GM12878 (cell line): ENCODE results near the gene NRP1. TPM values are rescaled to one million over a fixed set of nuclear protein-coding genes. Genes with fewer than 3 reads are reported as not detected.

Source experiments
- ATAC-seq: fragments of 200-7000 bp; cut with Tn5 transposase; 3 replicates; pipeline ENCODE4 v1.9.1; 2020; ENCODE audit warnings: mild to moderate bottlenecking, moderate library complexity
- BruUV-seq: library from RNA; stranded (reverse); fragments of 400-500 nt; replicated peaks from 2 replicates; lab custom pipeline; 2021; lab: Mats Ljungman, UMichigan
- CTCF ChIA-PET: fragments of 300-600 bp; sonication (Branson Sonifier 250); formaldehyde crosslinking; extraction: SDS; loops from one replicate; lab custom pipeline; 2021; ENCODE audit warnings: inconsistent platforms; lab: Yijun Ruan, JAX
- POLR2A ChIA-PET: fragments of 350-600 bp; formaldehyde crosslinking; extraction: SDS; loops from one replicate; lab custom pipeline; 2021; ENCODE audit warnings: inconsistent platforms; lab: Charles Lee
- RAD21 ChIA-PET: fragments of 300-600 bp; sonication (Branson Sonifier 250); formaldehyde crosslinking; loops from one replicate; lab custom pipeline; 2023; ENCODE audit warnings: antibody characterized with exemption; ENCODE audit not compliant: unreplicated experiment; lab: Charles Lee
- SMC1A ChIA-PET: fragments of 300-600 bp; sonication (Branson Sonifier 250); formaldehyde crosslinking; loops from one replicate; lab custom pipeline; 2023; ENCODE audit not compliant: unreplicated experiment, uncharacterized antibody; lab: Charles Lee
- DNase-seq: peaks from one replicate; pipeline ENCODE4 v3.0.0-alpha.2; 2011; ENCODE audit warnings: low read depth, low spot score
- FAIRE-seq: peaks from 3 replicates; lab custom pipeline; 2011; peaks lifted over from hg19 to GRCh38; lab: Jason Lieb, UNC
- H2AFZ ChIP-seq: 2 replicates; pipeline ENCODE4 v1.6.0; 2011; ENCODE audit warnings: low read depth, low read length, control low read depth; ENCODE audit not compliant: control insufficient read depth
- H3K27ac ChIP-seq: 2 replicates; pipeline ENCODE4 v1.5.1; 2011; ENCODE audit warnings: control low read depth; ENCODE audit not compliant: control insufficient read depth, insufficient read depth
- H3K27me3 ChIP-seq, 2 experiments: replicated peaks in 1 of 2; 2 replicates each; pipeline versions ENCODE4 v1.6.0 to v1.6.1; 2011; ENCODE audit warnings: low read length in 1 of 2; ENCODE audit not compliant: control insufficient read depth in 2 of 2, insufficient read depth in 2 of 2
- H3K36me3 ChIP-seq, 2 experiments: 2 replicates each; pipeline ENCODE4 v1.5.1; 2011; ENCODE audit warnings: low read length in 1 of 2; ENCODE audit not compliant: control insufficient read depth in 2 of 2, insufficient read depth in 2 of 2
- H3K4me1 ChIP-seq: 2 replicates; pipeline ENCODE4 v1.6.1; 2011; ENCODE audit warnings: mild to moderate bottlenecking, low read length, moderate library complexity, mixed read lengths; ENCODE audit not compliant: control insufficient read depth, insufficient read depth
- H3K4me2 ChIP-seq: 2 replicates; pipeline ENCODE4 v1.6.0; 2011; ENCODE audit warnings: control low read depth; ENCODE audit not compliant: control insufficient read depth, insufficient read depth
- H3K4me3 ChIP-seq: fragments of 200-600 bp; sonication (generic); 2 replicates; pipeline ENCODE4 v1.5.1; 2016
- H3K79me2 ChIP-seq: 2 replicates; pipeline ENCODE4 v1.6.0; 2011; ENCODE audit warnings: low read length; ENCODE audit not compliant: control insufficient read depth, insufficient read depth
- H3K9ac ChIP-seq: 2 replicates; pipeline ENCODE4 v1.8.0; 2011; ENCODE audit warnings: low read length, control low read depth, mixed read lengths; ENCODE audit not compliant: control insufficient read depth, insufficient read depth
- H3K9me3 ChIP-seq: replicated peaks from 3 replicates; pipeline ENCODE4 v1.5.1; 2011; ENCODE audit warnings: mild to moderate bottlenecking, low read length; ENCODE audit not compliant: control insufficient read depth, insufficient read depth
- H4K20me1 ChIP-seq: 2 replicates; pipeline ENCODE4 v1.6.0; 2011; ENCODE audit not compliant: control insufficient read depth, insufficient read depth
- BCL11A ChIP-seq: IDR thresholded peaks from 2 replicates; pipeline ENCODE4 v1.6.1; 2011; ENCODE audit warnings: low read depth, low read length
- BCL3 ChIP-seq: IDR thresholded peaks from 2 replicates; pipeline ENCODE4 v1.6.1; 2011; ENCODE audit warnings: borderline replicate concordance, low read depth, mild to moderate bottlenecking, moderate library complexity, low read length; ENCODE audit not compliant: insufficient read depth, poor library complexity, severe bottlenecking
- CBX5 ChIP-seq: sonication (generic); IDR thresholded peaks from 2 replicates; pipeline ENCODE4 v1.6.1; 2016; ENCODE audit warnings: low read depth, moderate library complexity, mild to moderate bottlenecking, inconsistent platforms
- CHD4 ChIP-seq: fragments of 200-600 bp; sonication (generic); IDR thresholded peaks from 2 replicates; pipeline ENCODE4 v1.6.1; 2016; ENCODE audit warnings: mild to moderate bottlenecking
- CTCF ChIP-seq, 3 experiments: IDR thresholded peaks in 2 of 3; conservative IDR thresholded peaks in 1 of 3; 2 replicates each; pipeline ENCODE4 v1.5.1; 2011; ENCODE audit warnings: low read depth in 3 of 3, low read length in 3 of 3, mild to moderate bottlenecking in 3 of 3, control low read depth in 2 of 3, moderate library complexity in 2 of 3, inconsistent platforms in 1 of 3, mixed read lengths in 1 of 3; ENCODE audit not compliant: control insufficient read depth in 2 of 3, insufficient read depth in 1 of 3; ENCODE audit errors: extremely low read depth in 1 of 3
- DPF2 ChIP-seq: fragments of 450-650 bp; IDR thresholded peaks from 2 replicates; pipeline ENCODE4 v1.6.1; 2017; ENCODE audit warnings: mild to moderate bottlenecking
- ESRRA ChIP-seq: IDR thresholded peaks from 2 replicates; pipeline ENCODE4 v1.6.1; 2012; ENCODE audit warnings: mild to moderate bottlenecking, low read length, improper control_type of control experiment
- FOXK2 ChIP-seq: fragments of 450-650 bp; IDR thresholded peaks from 2 replicates; pipeline ENCODE4 v1.6.1; 2017; ENCODE audit warnings: mild to moderate bottlenecking, moderate library complexity
- FOXM1 ChIP-seq: IDR thresholded peaks from 2 replicates; pipeline ENCODE4 v1.6.1; 2012; ENCODE audit warnings: low read depth, mild to moderate bottlenecking, inconsistent platforms, low read length, moderate library complexity
- HCFC1 ChIP-seq: fragments of 150-350 bp; IDR thresholded peaks from 2 replicates; pipeline ENCODE4 v1.6.1; 2014; ENCODE audit warnings: low read length
- HDGF ChIP-seq: fragments of 450-650 bp; IDR thresholded peaks from 2 replicates; pipeline ENCODE4 v1.6.1; 2016; ENCODE audit warnings: antibody characterized with exemption
- IKZF2 ChIP-seq, 2 experiments: fragments of 450-650 bp; IDR thresholded peaks; 2 replicates each; pipeline ENCODE4 v1.6.1; 2017; ENCODE audit warnings: mild to moderate bottlenecking in 2 of 2, moderate library complexity in 2 of 2
- JUND ChIP-seq: IDR thresholded peaks from 2 replicates; pipeline ENCODE4 v1.6.1; 2012; ENCODE audit warnings: low read depth, mild to moderate bottlenecking, low read length, improper control_type of control experiment, moderate library complexity
- MEF2B ChIP-seq: fragments of 450-650 bp; IDR thresholded peaks from 2 replicates; pipeline ENCODE4 v1.6.1; 2018; ENCODE audit warnings: mild to moderate bottlenecking, moderate library complexity; ENCODE audit not compliant: partially characterized antibody, poor library complexity, severe bottlenecking
- MTA2 ChIP-seq: fragments of 450-650 bp; IDR thresholded peaks from 2 replicates; pipeline ENCODE4 v1.6.1; 2016; ENCODE audit warnings: low read depth, mild to moderate bottlenecking, moderate library complexity
- RELB ChIP-seq: fragments of 450-650 bp; IDR thresholded peaks from 2 replicates; pipeline ENCODE4 v1.6.1; 2017; ENCODE audit warnings: low read depth, mild to moderate bottlenecking, moderate library complexity
- TBL1XR1 ChIP-seq: IDR thresholded peaks from 2 replicates; pipeline ENCODE4 v1.6.1; 2012; ENCODE audit warnings: low read depth, low read length, improper control_type of control experiment
- WGBS: methylation state at CpG from one replicate; pipeline ENCODE4 v1.1.6; 2016; ENCODE audit warnings: low lambda C conversion rate; ENCODE audit not compliant: insufficient replicate concordance, insufficient coverage; ENCODE audit errors: missing lambda C conversion rate; 5-methylcytosine and 5-hydroxymethylcytosine counted together
- in situ Hi-C: fragments of 300-500 bp; cut with MboI; formaldehyde crosslinking; loops from 9 replicates; pipeline ENCODE4 v1.14.3; 2018; ENCODE audit warnings: mixed read lengths
- intact Hi-C: fragments of 100-400 bp; cut with micrococcal nuclease; formaldehyde crosslinking; loops from one replicate; pipeline ENCODE4 v1.14.2; 2022; ENCODE audit not compliant: unreplicated experiment
- polyA plus RNA-seq, 11 experiments: library from polyadenylated mRNA; depleted of rRNA in 4 of 11; unstranded in 6 of 11; stranded (reverse) in 5 of 11; fragments of >200 nt; fragmentation: Nextera tagmentation in 4 of 11; fragmentation: Illumina TruSeq in 1 of 11; extraction: Ambion mirVana in 4 of 11; extraction: Trizol in 1 of 11; gene quantifications; 1 replicate in 1 of 11; 2 replicates in 10 of 11; pipeline versions ENCODE4 v1.2.1 to v1.2.3, GENCODE V29; 2011 to 2016; ENCODE audit warnings: inconsistent platforms in 2 of 11, missing spikeins in 2 of 11, low read depth in 1 of 11
- total RNA-seq, 4 experiments: library from RNA; depleted of rRNA in 3 of 4; stranded (reverse); fragments of >200 nt in 3 of 4; fragmentation: Illumina TruSeq in 1 of 4; extraction: Trizol in 1 of 4; gene quantifications; 2 replicates each; pipeline versions ENCODE4 v1.2.1 to v1.2.3, GENCODE V29; 2013 to 2021

The NRP1 gene
- total and polyA plus RNA-seq, 10 of the 15 experiments (the other 5 are each of a cell fraction or from before 2014, with no cell fraction given): 0.11 to 12.1 (median 0.52) TPM

- no peaks in the 10 kb centered on the region for H3K27me3 ChIP-seq
- H2AFZ ChIP-seq: no peak overlapping the region
- no TSS peak for BruUV-seq
- no peak for DNase-seq
- intact Hi-C loops: no loop called here
- no peak overlapping the region for H3K4me3 ChIP-seq
- no peak for ATAC-seq
- H4K20me1 ChIP-seq: no peaks in the 10 kb centered on the region
- no peaks in the 10 kb centered on the region for H3K36me3 ChIP-seq
- ChIA-PET SMC1A (no interaction called here), CTCF (interaction anchor here (1.7 kb wide), 1 partner anchor 9 kb away, joined by 4 read pairs; no protein-coding TSS in a partner anchor), RAD21 (no interaction called here), POLR2A (no interaction called here)
- WGBS: 2% methylated on average over 3 of the region's 3 CpGs
- FAIRE-seq: no peak
- H3K4me2 ChIP-seq: no peak overlapping the region
- no peak overlapping the region for H3K27ac ChIP-seq
- H3K4me1 ChIP-seq: no peaks in the 10 kb centered on the region
- H3K9me3 ChIP-seq: no peaks in the 10 kb centered on the region
- in situ Hi-C loops: no loop called here
- no peak overlapping the region for H3K9ac ChIP-seq
- no peaks in the 10 kb centered on the region for H3K79me2 ChIP-seq
- TF ChIP-seq HCFC1 (no peak), FOXK2 (no peak), MTA2 (no peak), FOXM1 (no peak), BCL3 (no peak), ESRRA (no peak), IKZF2 (IDR thresholded peaks at IDR 0.05) (no peak), TBL1XR1 (no peak), CHD4 (no peak), RELB (no peak), DPF2 (no peak), CBX5 (no peak), BCL11A (no peak), CTCF (IDR thresholded peaks at IDR 0.05 in 2 of 3, conservative IDR thresholded peaks at IDR 0.05 in 1 of 3; ENCODE audit: control insufficient read depth in 2 of 3, extremely low read depth in 1 of 3, insufficient read depth in 1 of 3, low read depth in 3 of 3, low read length in 3 of 3) (no peak), JUND (no peak), HDGF (no peak), MEF2B (no peak)
Observed at GRCh38 chr10:33162248-33162575, 172.3 kb downstream of the NRP1 start.
